H1 (cell line): ENCODE data around the gene TRPV6. TPM values are rescaled to one million over a fixed set of nuclear protein-coding genes. Genes with fewer than 3 reads are reported as not detected.

Source experiments
- SIRT6 ChIP-seq: IDR thresholded peaks from one replicate; pipeline ENCODE4 v1.7.1; 2012; ENCODE audit warnings: low read length, inconsistent platforms
- polyA plus RNA-seq, 7 experiments: library from polyadenylated mRNA; depleted of rRNA in 3 of 7; stranded (reverse) in 5 of 7; unstranded in 2 of 7; fragments of >200 nt in 5 of 7; fragments of 200-250 nt in 2 of 7; gene quantifications; 1 replicate in 5 of 7; 2 replicates in 1 of 7; 4 replicates in 1 of 7; pipeline versions ENCODE4 v1.2.1 to v1.2.3, GENCODE V29; 2011 to 2013; ENCODE audit warnings: missing spikeins in 2 of 7, mixed read lengths in 2 of 7
- total RNA-seq: library from RNA; stranded (reverse); fragmentation: NEBNext Ultra II Directional; extraction: Animal tissue kit (Norgen Biotek cat#: 25700); gene quantifications from 2 replicates; pipeline ENCODE4 v1.2.1, GENCODE V29; 2021

TRPV6 gene
- total and polyA plus RNA-seq, 2 of the 8 experiments (the other 6 are each of a cell fraction or from before 2014, with no cell fraction given), result 0.52 to 1.1 TPM

DNA sequence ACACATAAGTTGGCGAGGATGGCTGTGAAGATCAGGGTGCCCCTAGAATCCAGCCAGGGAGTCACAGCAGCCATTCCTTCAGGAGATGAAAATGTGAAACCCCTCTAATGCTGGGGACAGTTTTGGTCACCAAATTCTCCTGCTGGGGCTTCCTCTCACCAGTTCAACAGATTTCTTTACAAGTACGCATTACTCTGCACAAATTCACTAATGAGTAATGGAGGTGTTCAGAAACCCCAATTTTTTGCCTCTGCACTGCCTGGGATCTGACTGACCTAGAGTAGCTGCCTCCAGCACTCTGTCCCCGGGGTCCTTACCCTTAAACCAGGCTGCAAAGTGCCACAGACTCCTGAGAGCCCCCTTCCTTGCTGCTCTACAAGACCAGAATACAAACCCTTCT is 31.9 kb upstream of the TRPV6 start (continued):
- TF ChIP-seq SIRT6, result no peak
- TF ChIP-seq, all 59 proteins: peak for 0
